Vagina (tissue), 2 donors: ENCODE data around the gene BTRC. TPM values are rescaled to one million over a fixed set of nuclear protein-coding genes. Genes with fewer than 3 reads are reported as not detected.
A peak's percentile ranks its signal among the peaks of the same experiment; 100 is the strongest.

Experiments
- DNase-seq, 2 donors: peaks; one replicate each; pipeline ENCODE4 v3.0.0-alpha.2; 2017; ENCODE audit errors: extremely low spot score in 2 of 2
- H3K27ac ChIP-seq: fragments of 200-600 bp; sonication (generic); one replicate; pipeline ENCODE4 v1.5.1; 2019
- H3K27me3 ChIP-seq: fragments of 200-600 bp; sonication (generic); one replicate; pipeline ENCODE4 v1.5.1; 2019
- H3K36me3 ChIP-seq, 2 donors: fragments of 200-600 bp; sonication (generic); one replicate each; pipeline ENCODE4 v1.5.1; 2017 to 2019
- H3K4me1 ChIP-seq: fragments of 200-600 bp; sonication (generic); one replicate; pipeline ENCODE4 v1.5.1; 2019
- H3K4me3 ChIP-seq, 2 donors: fragments of 200-600 bp; sonication (generic); 1 replicate in 1 of 2; 2 replicates in 1 of 2; pipeline ENCODE4 v1.5.1; 2016 to 2019
- H3K9me3 ChIP-seq: fragments of 200-600 bp; sonication (generic); one replicate; pipeline ENCODE4 v1.5.1; 2019
- POLR2A ChIP-seq, 2 donors: fragments of 450-650 bp; IDR thresholded peaks; one replicate each; pipeline ENCODE4 v1.6.1; 2017; ENCODE audit warnings: antibody characterized with exemption in 2 of 2, mild to moderate bottlenecking in 2 of 2, moderate library complexity in 2 of 2
- POLR2AphosphoS5 ChIP-seq, 2 donors: sonication (generic); formaldehyde crosslinking; IDR thresholded peaks; one replicate each; pipeline ENCODE4 v1.9.0; 2017; ENCODE audit warnings: antibody characterized with exemption in 2 of 2, mild to moderate bottlenecking in 2 of 2, low read depth in 1 of 2; ENCODE audit not compliant: insufficient read depth in 1 of 2
- intact Hi-C: fragments of 100-400 bp; cut with DNase I; formaldehyde crosslinking; loops from one replicate; pipeline ENCODE4 v1.15.1; 2023
- total RNA-seq: library from RNA; depleted of rRNA; stranded (reverse); fragments of >200 nt; gene quantifications from one replicate; pipeline ENCODE4 v1.2.3, GENCODE V29; 2016
- TF ChIP-seq, protein P1 (sequence below), 3 experiments: fragments of 450-650 bp in 2 of 3; fragments of 200-600 bp in 1 of 3; sonication (generic) in 1 of 3; IDR thresholded peaks; one replicate each; pipeline ENCODE4 v1.5.1; 2017 to 2019; ENCODE audit warnings: antibody characterized with exemption in 3 of 3, mild to moderate bottlenecking in 2 of 3, moderate library complexity in 2 of 3

The BTRC gene
- total RNA-seq, result 12.5 TPM

DNA sequence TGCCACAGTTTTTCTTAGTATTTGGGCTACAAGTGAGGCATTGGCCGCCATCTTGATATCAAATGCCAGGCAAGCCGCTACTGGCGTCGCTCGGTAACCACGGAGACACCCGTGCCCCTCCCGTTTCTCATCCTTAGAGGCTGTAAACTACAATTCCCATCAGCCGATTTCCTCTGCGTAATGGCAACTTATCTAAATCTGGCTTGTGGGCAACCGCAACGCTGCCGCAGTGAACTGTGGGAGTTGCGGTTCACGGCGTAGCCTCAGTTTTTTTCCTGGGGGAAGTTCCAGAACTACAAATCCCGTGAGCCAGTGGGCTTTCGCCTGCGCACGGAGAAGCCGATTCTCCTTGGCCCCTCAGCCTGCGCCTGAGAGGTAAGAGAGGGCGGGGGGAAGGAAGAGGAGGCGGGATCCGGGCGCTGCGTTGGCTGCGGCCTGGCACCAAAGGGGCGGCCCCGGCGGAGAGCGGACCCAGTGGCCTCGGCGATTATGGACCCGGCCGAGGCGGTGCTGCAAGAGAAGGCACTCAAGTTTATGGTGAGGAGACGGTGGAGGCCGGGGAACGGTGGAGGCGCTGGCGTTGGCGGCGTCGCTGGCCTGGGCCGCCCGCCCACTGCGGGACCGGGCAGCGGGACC is at the start of gene BTRC:
TSS of gene BTRC (plus strand) at position 474 of the 636 bp plus-strand sequence. CDS start at position 490, 16 bp downstream.
- DNase-seq, result peak; percentile 98 to 99
- no peaks in the 10 kb centered on the region for H3K27me3 ChIP-seq
- intact Hi-C loops, result no loop called here

DNA sequence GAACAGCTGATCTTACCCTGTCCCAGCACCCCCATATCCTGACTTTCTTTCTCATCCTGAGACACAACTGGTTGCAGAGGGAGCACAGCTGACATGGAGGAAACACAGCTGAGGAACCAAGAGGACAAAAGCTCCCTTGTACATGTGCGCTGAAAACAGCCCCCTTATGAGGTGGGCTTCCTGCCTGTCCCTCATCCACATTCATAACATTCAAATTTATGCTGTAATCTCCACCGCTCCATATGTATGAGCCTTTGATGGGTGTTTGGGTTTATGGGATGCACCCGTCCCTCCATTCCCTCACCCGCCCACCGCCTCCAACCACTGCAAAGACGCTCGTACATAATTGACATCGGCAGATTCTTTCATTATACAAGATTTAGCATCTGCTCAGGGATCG is 49.6 kb upstream of the BTRC start:
- intact Hi-C loops, result no loop called here
- DNase-seq, result no peak
- no peaks in the 10 kb centered on the region for H3K36me3 ChIP-seq
- H3K27me3 ChIP-seq, result no peaks in the 10 kb centered on the region
- TF ChIP-seq POLR2AphosphoS5 (IDR thresholded peaks at IDR 0.05; ENCODE audit: insufficient read depth in 1 of 2, low read depth in 1 of 2) (no peak), POLR2A (IDR thresholded peaks at IDR 0.05) (no peak)
- TF ChIP-seq, protein P1, sequence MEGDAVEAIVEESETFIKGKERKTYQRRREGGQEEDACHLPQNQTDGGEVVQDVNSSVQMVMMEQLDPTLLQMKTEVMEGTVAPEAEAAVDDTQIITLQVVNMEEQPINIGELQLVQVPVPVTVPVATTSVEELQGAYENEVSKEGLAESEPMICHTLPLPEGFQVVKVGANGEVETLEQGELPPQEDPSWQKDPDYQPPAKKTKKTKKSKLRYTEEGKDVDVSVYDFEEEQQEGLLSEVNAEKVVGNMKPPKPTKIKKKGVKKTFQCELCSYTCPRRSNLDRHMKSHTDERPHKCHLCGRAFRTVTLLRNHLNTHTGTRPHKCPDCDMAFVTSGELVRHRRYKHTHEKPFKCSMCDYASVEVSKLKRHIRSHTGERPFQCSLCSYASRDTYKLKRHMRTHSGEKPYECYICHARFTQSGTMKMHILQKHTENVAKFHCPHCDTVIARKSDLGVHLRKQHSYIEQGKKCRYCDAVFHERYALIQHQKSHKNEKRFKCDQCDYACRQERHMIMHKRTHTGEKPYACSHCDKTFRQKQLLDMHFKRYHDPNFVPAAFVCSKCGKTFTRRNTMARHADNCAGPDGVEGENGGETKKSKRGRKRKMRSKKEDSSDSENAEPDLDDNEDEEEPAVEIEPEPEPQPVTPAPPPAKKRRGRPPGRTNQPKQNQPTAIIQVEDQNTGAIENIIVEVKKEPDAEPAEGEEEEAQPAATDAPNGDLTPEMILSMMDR (IDR thresholded peaks at IDR 0.05), result no peak
- H3K4me1 ChIP-seq, result no peaks in the 10 kb centered on the region
- no peak overlapping the region for H3K27ac ChIP-seq
- H3K9me3 ChIP-seq, result no peaks in the 10 kb centered on the region
- H3K4me3 ChIP-seq, result no peak overlapping the region

More for the DNA sequence above, at the start of gene BTRC:
- H3K9me3 ChIP-seq, result no peaks in the 10 kb centered on the region
- H3K36me3 ChIP-seq, result no peaks in the 10 kb centered on the region
- peak; percentile 95 to 100 for TF ChIP-seq POLR2AphosphoS5 (IDR thresholded peaks at IDR 0.05; ENCODE audit: insufficient read depth in 1 of 2, low read depth in 1 of 2)
- TF ChIP-seq, protein P1 (IDR thresholded peaks at IDR 0.05), result no peak
- TF ChIP-seq POLR2A (IDR thresholded peaks at IDR 0.05), result peak in 1 of 2 donors; percentile 44
- H3K4me3 ChIP-seq, result peak within 1 kb of the TSS; percentile 76 to 79
- H3K4me1 ChIP-seq, result peaks cover 11% of the 10 kb centered on the region
- peak within 1 kb of the TSS; percentile 86 for H3K27ac ChIP-seq

DNA sequence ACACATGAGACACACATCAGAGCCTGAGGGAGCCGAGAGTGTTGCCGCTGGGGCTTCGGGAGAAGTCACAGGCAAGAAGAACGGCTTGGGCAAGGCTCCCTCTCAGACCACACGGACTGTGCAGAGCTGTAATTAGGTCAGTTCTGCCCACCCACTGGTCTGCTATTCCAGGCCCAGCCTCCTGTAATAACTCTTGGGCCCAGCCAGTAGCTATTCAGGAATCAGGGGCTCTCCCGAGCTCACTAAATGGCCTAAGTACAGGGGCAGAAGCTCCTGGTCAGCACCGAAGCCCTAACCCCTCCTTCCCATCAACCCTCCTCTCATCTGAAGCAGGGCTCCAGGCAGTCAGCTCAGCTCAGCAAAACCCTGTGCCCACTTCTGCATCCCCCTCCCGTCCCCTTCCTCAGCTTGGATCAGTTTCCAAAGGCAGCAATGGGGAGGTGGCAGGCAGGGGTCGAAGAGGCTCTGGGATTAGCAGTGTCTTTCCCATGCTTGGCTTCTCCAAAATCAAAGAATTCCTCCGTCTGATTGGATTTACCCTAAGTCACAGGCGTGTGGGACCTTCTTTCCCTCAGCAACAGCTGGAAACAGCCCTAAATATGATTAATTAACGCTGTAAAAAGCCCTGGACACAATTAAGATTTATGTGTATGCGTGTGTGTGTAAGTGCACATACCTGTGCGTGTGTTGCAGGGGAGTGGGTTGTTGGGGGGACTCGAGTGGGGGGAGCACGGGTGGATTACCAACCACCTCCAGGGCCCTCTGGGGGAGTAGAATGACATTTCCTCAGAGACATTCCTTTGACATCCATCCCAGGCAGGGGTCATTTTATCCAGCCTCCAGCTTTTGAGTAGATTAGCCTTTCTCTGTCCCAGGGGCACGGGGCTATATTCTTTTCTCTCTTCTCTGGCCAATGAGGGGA is 48.4 kb upstream of the BTRC start:
- Histone ChIP-seq H3K36me3 (no peaks in the 10 kb centered on the region), H3K4me1 (peaks cover 4% of the 10 kb centered on the region), H3K4me3 (no peak overlapping the region), H3K27ac (no peak overlapping the region), H3K9me3 (no peaks in the 10 kb centered on the region), H3K27me3 (no peaks in the 10 kb centered on the region)
- intact Hi-C loops, result no loop called here
- TF ChIP-seq, protein P1 (IDR thresholded peaks at IDR 0.05), result no peak
- TF ChIP-seq POLR2A (IDR thresholded peaks at IDR 0.05) (no peak), POLR2AphosphoS5 (IDR thresholded peaks at IDR 0.05; ENCODE audit: insufficient read depth in 1 of 2, low read depth in 1 of 2) (no peak)
- DNase-seq, result no peak

DNA sequence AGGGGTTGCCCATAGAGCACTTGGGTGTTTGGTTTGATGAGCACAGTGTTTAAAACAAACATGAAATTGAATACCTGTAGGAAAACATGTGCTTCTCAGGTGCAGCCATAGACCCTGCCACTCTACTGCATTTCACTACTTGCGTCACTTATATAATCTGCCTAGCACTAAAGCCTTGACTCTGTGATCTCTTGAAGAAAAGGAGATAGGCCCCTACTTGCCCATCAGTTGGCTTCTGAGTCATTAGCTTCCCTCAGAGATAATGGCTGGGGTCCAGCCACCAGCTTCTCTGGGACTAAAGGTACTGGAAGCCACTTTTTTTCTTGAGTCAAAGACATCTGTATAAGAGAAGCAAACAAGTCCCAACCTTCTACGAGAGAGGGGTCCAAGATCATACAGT is 45.9 kb upstream of the BTRC start:
- Histone ChIP-seq H3K4me1 (peaks cover 11% of the 10 kb centered on the region), H3K4me3 (no peak overlapping the region), H3K27ac (no peak overlapping the region), H3K36me3 (no peaks in the 10 kb centered on the region), H3K27me3 (no peaks in the 10 kb centered on the region), H3K9me3 (no peaks in the 10 kb centered on the region)
- peak in 1 of 2 donors; percentile 56 for TF ChIP-seq POLR2AphosphoS5 (IDR thresholded peaks at IDR 0.05; ENCODE audit: insufficient read depth in 1 of 2, low read depth in 1 of 2)
- no peak for TF ChIP-seq POLR2A (IDR thresholded peaks at IDR 0.05)
- no peak for DNase-seq
- intact Hi-C loops, result no loop called here

DNA sequence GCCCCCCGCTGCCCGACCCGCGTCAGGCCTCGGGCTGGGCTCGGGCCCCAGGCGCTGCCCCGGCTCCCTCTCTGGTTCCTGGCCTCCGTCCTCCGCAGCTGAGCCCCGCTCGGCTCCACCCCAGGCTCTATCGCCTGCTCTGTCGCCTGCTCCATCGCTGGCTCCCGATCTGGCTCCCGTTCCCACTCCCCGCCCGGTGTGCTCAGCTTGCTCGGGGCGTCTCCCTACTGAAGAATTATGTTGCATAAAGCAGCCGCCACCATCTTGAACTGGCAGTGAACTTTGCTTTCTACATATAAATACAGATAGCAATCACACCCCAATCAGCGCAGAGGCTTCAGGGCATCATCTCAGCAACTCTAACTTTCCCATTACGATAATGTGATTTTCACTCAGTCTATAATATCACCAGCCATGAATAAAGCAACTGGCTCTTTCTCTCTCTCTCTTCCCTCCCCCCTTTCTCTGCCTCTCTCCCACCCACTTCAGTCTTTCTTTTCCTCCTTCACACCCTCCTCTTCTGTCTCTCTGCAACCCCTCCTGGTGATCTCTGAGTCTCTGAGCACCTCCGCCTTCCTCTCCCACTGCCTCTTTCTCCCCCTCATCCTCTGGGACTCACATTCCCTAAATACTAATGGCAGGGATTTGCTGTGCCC is 43.3 kb upstream of the BTRC start:
- Histone ChIP-seq H3K4me1 (peaks cover 11% of the 10 kb centered on the region), H3K4me3 (peak overlapping the region in 1 of 2 donors; percentile 11), H3K9me3 (no peaks in the 10 kb centered on the region), H3K27me3 (no peaks in the 10 kb centered on the region), H3K36me3 (no peaks in the 10 kb centered on the region), H3K27ac (no peak overlapping the region)
- no peak for DNase-seq
- intact Hi-C loops, result no loop called here
- TF ChIP-seq POLR2A (IDR thresholded peaks at IDR 0.05), result no peak
- TF ChIP-seq, protein P1 (IDR thresholded peaks at IDR 0.05), result no peak
